ENCODE measurements around the gene NSRP1.

DNA sequence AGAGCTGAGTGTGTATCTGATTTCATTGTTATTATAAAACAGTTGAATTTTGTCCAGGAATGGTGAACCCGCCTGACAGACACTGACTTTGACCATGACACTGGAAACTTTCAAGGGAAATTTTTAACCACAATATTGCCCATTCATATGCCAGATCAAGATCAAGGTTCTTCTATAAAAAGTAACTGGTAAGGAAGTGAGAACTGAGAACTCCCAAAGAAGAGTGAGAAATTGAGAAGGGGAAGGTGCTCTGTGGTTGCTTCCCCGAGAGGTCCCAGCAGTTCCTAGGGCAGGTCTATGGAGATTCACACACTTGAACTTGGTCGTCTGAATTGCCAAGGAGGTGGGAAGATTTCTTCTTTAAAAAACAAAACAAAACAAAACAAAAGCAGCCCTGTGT is 91.6 kb downstream of the NSRP1 start:
- TF ChIP-seq POLR2A (IDR thresholded peaks at IDR 0.05; ENCODE audit: low read depth, low read length) (no peak), POLR2AphosphoS5 (IDR thresholded peaks at IDR 0.05; ENCODE audit: low read depth, low read length) (no peak)
